HCT116 (cell line): ENCODE results near the gene STARD8. TPM values are rescaled to one million over a fixed set of nuclear protein-coding genes. Genes with fewer than 3 reads are reported as not detected.

Source experiments
- ATAC-seq: fragments of 200-7000 bp; cut with Tn5 transposase; 2 replicates; pipeline ENCODE4 v1.9.1; 2020; ENCODE audit warnings: mild to moderate bottlenecking, moderate library complexity
- BruUV-seq: library from RNA; stranded (reverse); fragments of 400-500 nt; replicated peaks from 2 replicates; lab custom pipeline; 2021; lab: Mats Ljungman, UMichigan
- CTCF ChIA-PET: fragments of 300-600 bp; sonication (Branson Sonifier 250); formaldehyde crosslinking; loops from one replicate; lab custom pipeline; 2021; ENCODE audit warnings: antibody characterized with exemption; lab: Charles Lee
- POLR2A ChIA-PET: fragments of 300-600, 350-600 bp; sonication (Branson Sonifier 250); formaldehyde crosslinking; loops from one replicate; lab custom pipeline; 2021; ENCODE audit warnings: antibody characterized with exemption; lab: Charles Lee
- RAD21 ChIA-PET, 2 experiments: fragments of 300-600 bp; sonication (Branson Sonifier 250); formaldehyde crosslinking; loops; one replicate each; lab custom pipeline; 2023; ENCODE audit warnings: low total read pairs in 2 of 2; ENCODE audit not compliant: uncharacterized antibody in 2 of 2, unreplicated experiment in 2 of 2, low non-redundant PET in 1 of 2; lab: Charles Lee
- DNase-seq: peaks from one replicate; pipeline ENCODE4 v3.0.0-alpha.2; 2010; ENCODE audit warnings: low read depth, low spot score
- H2AFZ ChIP-seq: fragments of 200-600 bp; shearing (Covaris generic), sonication (generic); 2 replicates; pipeline ENCODE4 v1.6.1; 2017; ENCODE audit warnings: low read depth, mixed run types, mixed read lengths, antibody characterized with exemption, low read length; ENCODE audit not compliant: poor library complexity, severe bottlenecking
- H3K27ac ChIP-seq: 2 replicates; pipeline ENCODE4 v1.5.1; 2012; ENCODE audit warnings: low read depth, low read length
- H3K27me3 ChIP-seq: fragments of 200-600 bp; sonication (generic); 2 replicates; pipeline ENCODE4 v1.6.1; 2016; ENCODE audit warnings: mixed run types, low read length, mixed read lengths; ENCODE audit not compliant: insufficient read depth
- H3K36me3 ChIP-seq, 2 experiments: fragments of 200-500 bp in 1 of 2; fragments of 200-600 bp in 1 of 2; sonication (Bioruptor generic) in 1 of 2; sonication (generic) in 1 of 2; 2 replicates each; pipeline versions ENCODE4 v1.5.1 to v1.6.1; 2014 to 2016; ENCODE audit warnings: low read length in 2 of 2, inconsistent platforms in 1 of 2, mixed read lengths in 1 of 2, mixed run types in 1 of 2; ENCODE audit not compliant: insufficient read depth in 2 of 2, control insufficient read depth in 1 of 2
- H3K4me1 ChIP-seq, 2 experiments: fragments of 200-600 bp in 1 of 2; sonication (generic) in 1 of 2; 2 replicates each; pipeline versions ENCODE4 v1.5.1 to v1.6.1; 2012 to 2017; ENCODE audit warnings: low read length in 2 of 2, inconsistent platforms in 1 of 2, mild to moderate bottlenecking in 1 of 2, mixed read lengths in 1 of 2, mixed run types in 1 of 2, moderate library complexity in 1 of 2; ENCODE audit not compliant: insufficient read depth in 2 of 2, control insufficient read depth in 1 of 2
- H3K4me2 ChIP-seq: fragments of 200-600 bp; sonication (generic); 2 replicates; pipeline ENCODE4 v1.6.1; 2017; ENCODE audit warnings: mixed run types, low read length, mixed read lengths
- H3K4me3 ChIP-seq, 2 experiments: fragments of 200-600 bp in 1 of 2; sonication (generic) in 1 of 2; replicated peaks in 1 of 2; 2 replicates each; pipeline ENCODE4 v1.5.1; 2011 to 2016; ENCODE audit warnings: low read length in 2 of 2, control low read depth in 1 of 2, low read depth in 1 of 2, mild to moderate bottlenecking in 1 of 2, mixed read lengths in 1 of 2, mixed run types in 1 of 2
- H3K79me2 ChIP-seq: fragments of 200-600 bp; sonication (generic); 2 replicates; pipeline ENCODE4 v1.6.1; 2017; ENCODE audit warnings: mild to moderate bottlenecking, mixed run types, low read length, moderate library complexity, mixed read lengths; ENCODE audit not compliant: insufficient read depth
- H3K9ac ChIP-seq: fragments of 200-600 bp; sonication (generic); 2 replicates; pipeline ENCODE4 v1.6.1; 2016; ENCODE audit warnings: low read length, mixed read lengths
- H3K9me2 ChIP-seq: fragments of 200-600 bp; sonication (generic), shearing (Covaris generic); 2 replicates; pipeline ENCODE4 v1.6.1; 2017; ENCODE audit warnings: mixed run types, mild to moderate bottlenecking, moderate library complexity; ENCODE audit not compliant: insufficient read depth
- H3K9me3 ChIP-seq, 2 experiments: fragments of 200-500 bp in 1 of 2; fragments of 200-600 bp in 1 of 2; sonication (Bioruptor generic) in 1 of 2; sonication (generic) in 1 of 2; 2 replicates each; pipeline ENCODE4 v1.6.1; 2014 to 2017; ENCODE audit warnings: low read length in 2 of 2, mixed read lengths in 2 of 2, inconsistent platforms in 1 of 2, low read depth in 1 of 2, mild to moderate bottlenecking in 1 of 2, mixed run types in 1 of 2, moderate library complexity in 1 of 2; ENCODE audit not compliant: control insufficient read depth in 1 of 2, insufficient read depth in 1 of 2
- H4K20me1 ChIP-seq: fragments of 200-600 bp; sonication (generic), shearing (Covaris generic); 2 replicates; pipeline ENCODE4 v1.6.1; 2017; ENCODE audit warnings: mixed run types, mild to moderate bottlenecking, moderate library complexity; ENCODE audit not compliant: insufficient read depth
- CBX3 ChIP-seq: IDR thresholded peaks from 2 replicates; pipeline ENCODE4 v1.6.1; 2012; ENCODE audit warnings: low read depth
- JUND ChIP-seq: IDR thresholded peaks from 2 replicates; pipeline ENCODE4 v1.6.1; 2012
- RAD21 ChIP-seq: IDR thresholded peaks from 2 replicates; pipeline ENCODE4 v1.6.1; 2012; ENCODE audit warnings: low read depth, mild to moderate bottlenecking
- SIN3A ChIP-seq: IDR thresholded peaks from 2 replicates; pipeline ENCODE4 v1.6.1; 2012; ENCODE audit warnings: low read depth
- SRF ChIP-seq: IDR thresholded peaks from 2 replicates; pipeline ENCODE4 v1.6.1; 2012; ENCODE audit warnings: low read depth
- ZNF274 ChIP-seq: fragments of 200-500 bp; sonication (Bioruptor generic); IDR thresholded peaks from 2 replicates; pipeline ENCODE4 v1.6.1; 2014; ENCODE audit warnings: mild to moderate bottlenecking, low read depth, low read length, inconsistent platforms
- intact Hi-C: fragments of 100-400 bp; cut with micrococcal nuclease; formaldehyde crosslinking; loops from 2 replicates; pipeline ENCODE4 v1.10.0; 2022
- total RNA-seq: library from RNA; stranded (reverse); gene quantifications from one replicate; pipeline ENCODE4 v1.2.1, GENCODE V29; 2021; ENCODE audit not compliant: unreplicated experiment
- TF ChIP-seq, protein P1 (sequence below): IDR thresholded peaks from 2 replicates; pipeline ENCODE4 v1.6.1; 2012; ENCODE audit warnings: low read depth
- TF ChIP-seq, protein P2 (sequence below): IDR thresholded peaks from 2 replicates; pipeline ENCODE4 v1.6.1; 2011; ENCODE audit warnings: mild to moderate bottlenecking, low read length, moderate library complexity; ENCODE audit not compliant: insufficient replicate concordance; ENCODE audit errors: extremely low read depth

The STARD8 gene
- total RNA-seq, 1 experiment from 2014 or later = 5.4 TPM

DNA sequence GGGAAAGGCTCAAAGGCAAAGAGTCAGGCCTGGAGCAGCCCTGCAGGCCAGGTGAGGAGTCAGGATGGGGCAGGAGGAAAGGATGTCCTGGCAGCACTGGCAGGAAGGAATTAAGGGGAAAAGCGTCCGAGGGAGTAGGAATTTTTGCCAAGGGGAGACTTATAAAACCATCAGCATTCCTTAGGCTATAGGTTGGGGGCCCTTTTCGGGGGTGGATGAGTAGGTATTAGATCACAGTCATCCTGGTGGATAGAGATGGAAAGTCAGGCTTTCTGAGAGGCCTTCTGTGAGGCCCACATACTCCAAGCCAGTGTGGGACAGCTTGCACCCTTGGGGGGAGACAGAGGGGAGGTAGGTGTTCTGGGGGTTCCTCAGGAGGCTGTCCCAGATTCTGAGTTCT lies 12.3 kb downstream of the STARD8 start:
- H2AFZ ChIP-seq = no peak overlapping the region
- H3K27me3 ChIP-seq = no peaks in the 10 kb centered on the region
- BruUV-seq = no TSS peak
- no peak for ATAC-seq
- H4K20me1 ChIP-seq = no peaks in the 10 kb centered on the region
- RAD21 ChIA-PET = no interaction called here
- H3K4me1 ChIP-seq = no peaks in the 10 kb centered on the region
- no peak overlapping the region for H3K4me3 ChIP-seq
- CTCF ChIA-PET = no interaction called here
- H3K9ac ChIP-seq = no peak overlapping the region
- intact Hi-C loops = no loop called here
- no peak for TF ChIP-seq RAD21
- TF ChIP-seq, protein P1, sequence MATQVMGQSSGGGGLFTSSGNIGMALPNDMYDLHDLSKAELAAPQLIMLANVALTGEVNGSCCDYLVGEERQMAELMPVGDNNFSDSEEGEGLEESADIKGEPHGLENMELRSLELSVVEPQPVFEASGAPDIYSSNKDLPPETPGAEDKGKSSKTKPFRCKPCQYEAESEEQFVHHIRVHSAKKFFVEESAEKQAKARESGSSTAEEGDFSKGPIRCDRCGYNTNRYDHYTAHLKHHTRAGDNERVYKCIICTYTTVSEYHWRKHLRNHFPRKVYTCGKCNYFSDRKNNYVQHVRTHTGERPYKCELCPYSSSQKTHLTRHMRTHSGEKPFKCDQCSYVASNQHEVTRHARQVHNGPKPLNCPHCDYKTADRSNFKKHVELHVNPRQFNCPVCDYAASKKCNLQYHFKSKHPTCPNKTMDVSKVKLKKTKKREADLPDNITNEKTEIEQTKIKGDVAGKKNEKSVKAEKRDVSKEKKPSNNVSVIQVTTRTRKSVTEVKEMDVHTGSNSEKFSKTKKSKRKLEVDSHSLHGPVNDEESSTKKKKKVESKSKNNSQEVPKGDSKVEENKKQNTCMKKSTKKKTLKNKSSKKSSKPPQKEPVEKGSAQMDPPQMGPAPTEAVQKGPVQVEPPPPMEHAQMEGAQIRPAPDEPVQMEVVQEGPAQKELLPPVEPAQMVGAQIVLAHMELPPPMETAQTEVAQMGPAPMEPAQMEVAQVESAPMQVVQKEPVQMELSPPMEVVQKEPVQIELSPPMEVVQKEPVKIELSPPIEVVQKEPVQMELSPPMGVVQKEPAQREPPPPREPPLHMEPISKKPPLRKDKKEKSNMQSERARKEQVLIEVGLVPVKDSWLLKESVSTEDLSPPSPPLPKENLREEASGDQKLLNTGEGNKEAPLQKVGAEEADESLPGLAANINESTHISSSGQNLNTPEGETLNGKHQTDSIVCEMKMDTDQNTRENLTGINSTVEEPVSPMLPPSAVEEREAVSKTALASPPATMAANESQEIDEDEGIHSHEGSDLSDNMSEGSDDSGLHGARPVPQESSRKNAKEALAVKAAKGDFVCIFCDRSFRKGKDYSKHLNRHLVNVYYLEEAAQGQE = no peak
- TF ChIP-seq, protein P2, sequence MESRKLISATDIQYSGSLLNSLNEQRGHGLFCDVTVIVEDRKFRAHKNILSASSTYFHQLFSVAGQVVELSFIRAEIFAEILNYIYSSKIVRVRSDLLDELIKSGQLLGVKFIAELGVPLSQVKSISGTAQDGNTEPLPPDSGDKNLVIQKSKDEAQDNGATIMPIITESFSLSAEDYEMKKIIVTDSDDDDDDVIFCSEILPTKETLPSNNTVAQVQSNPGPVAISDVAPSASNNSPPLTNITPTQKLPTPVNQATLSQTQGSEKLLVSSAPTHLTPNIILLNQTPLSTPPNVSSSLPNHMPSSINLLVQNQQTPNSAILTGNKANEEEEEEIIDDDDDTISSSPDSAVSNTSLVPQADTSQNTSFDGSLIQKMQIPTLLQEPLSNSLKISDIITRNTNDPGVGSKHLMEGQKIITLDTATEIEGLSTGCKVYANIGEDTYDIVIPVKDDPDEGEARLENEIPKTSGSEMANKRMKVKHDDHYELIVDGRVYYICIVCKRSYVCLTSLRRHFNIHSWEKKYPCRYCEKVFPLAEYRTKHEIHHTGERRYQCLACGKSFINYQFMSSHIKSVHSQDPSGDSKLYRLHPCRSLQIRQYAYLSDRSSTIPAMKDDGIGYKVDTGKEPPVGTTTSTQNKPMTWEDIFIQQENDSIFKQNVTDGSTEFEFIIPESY = no peak
- TF ChIP-seq CBX3 = no peak
- no peak for TF ChIP-seq ZNF274
- no peak for TF ChIP-seq JUND
- no peak for TF ChIP-seq SIN3A
- no peak for TF ChIP-seq SRF
- H3K4me2 ChIP-seq = no peak overlapping the region
- H3K9me3 ChIP-seq = no peaks in the 10 kb centered on the region
- no peaks in the 10 kb centered on the region for H3K79me2 ChIP-seq
- no peaks in the 10 kb centered on the region for H3K9me2 ChIP-seq
- DNase-seq = no peak
- no peaks in the 10 kb centered on the region for H3K36me3 ChIP-seq
- POLR2A ChIA-PET = no interaction called here
- no peak overlapping the region for H3K27ac ChIP-seq
